GM13977 (cell line): ENCODE measurements around the gene USP12.

Experiments
- DNase-seq: peaks from one replicate; pipeline ENCODE4 v3.0.0; 2012; ENCODE audit warnings: low spot score
- CTCF ChIP-seq: IDR thresholded peaks from 2 replicates; pipeline ENCODE4 v1.5.1; 2012; ENCODE audit warnings: mild to moderate bottlenecking, control low read depth; ENCODE audit not compliant: insufficient read depth; ENCODE audit errors: extremely low read depth, missing control alignments
- in situ Hi-C: fragments of 300-500 bp; cut with MboI; formaldehyde crosslinking; loops from one replicate; pipeline ENCODE4 v1.12.0; 2022; ENCODE audit warnings: low sequenced_read_pairs, low pct_unique_long_range_greater_than_20kb, mixed read lengths, inconsistent platforms; ENCODE audit not compliant: unreplicated experiment

Gene USP12

DNA sequence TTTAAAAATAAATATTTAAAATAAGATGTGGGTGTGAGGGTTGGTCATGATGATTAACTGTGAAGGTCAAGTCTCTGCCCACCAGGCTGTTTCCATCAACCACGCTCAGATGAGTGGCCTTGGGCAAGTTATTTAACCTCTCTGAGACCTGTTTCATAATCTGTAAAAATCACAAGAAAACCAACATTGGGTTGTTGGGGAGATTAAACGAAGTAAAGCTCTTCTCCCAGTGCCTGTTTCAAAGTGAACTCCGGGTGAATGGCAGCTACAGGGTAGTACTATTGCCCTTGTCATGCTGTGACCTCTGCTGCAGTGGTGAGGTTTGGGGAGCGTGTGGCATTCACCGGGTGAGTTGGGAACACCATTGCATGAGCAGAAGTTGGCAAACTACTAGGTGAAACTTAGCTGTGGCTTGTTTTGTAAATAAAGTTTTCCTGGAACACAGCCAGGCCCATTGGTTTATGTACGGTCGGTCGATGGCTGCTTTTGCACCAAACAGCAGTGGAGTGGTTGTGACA is 153.2 kb downstream of the USP12 start:
- DNase-seq: no peak
- no peak for TF ChIP-seq CTCF
- in situ Hi-C loops: no loop called here

GRCh38 chr13:27016875-27017274 is 154.7 kb downstream of the USP12 start:
- TF ChIP-seq CTCF: no peak
- in situ Hi-C loops: no loop called here
- DNase-seq: no peak
